Measurements from ENCODE around the gene POC1B.
A peak's percentile ranks its signal among the peaks of the same experiment; 100 is the strongest.
"Not testable (repeated sequence)": the region's sequence is repeated elsewhere in the genome, so short reads cannot be mapped to it uniquely, and the experiment has no call there.

The POC1B gene

DNA sequence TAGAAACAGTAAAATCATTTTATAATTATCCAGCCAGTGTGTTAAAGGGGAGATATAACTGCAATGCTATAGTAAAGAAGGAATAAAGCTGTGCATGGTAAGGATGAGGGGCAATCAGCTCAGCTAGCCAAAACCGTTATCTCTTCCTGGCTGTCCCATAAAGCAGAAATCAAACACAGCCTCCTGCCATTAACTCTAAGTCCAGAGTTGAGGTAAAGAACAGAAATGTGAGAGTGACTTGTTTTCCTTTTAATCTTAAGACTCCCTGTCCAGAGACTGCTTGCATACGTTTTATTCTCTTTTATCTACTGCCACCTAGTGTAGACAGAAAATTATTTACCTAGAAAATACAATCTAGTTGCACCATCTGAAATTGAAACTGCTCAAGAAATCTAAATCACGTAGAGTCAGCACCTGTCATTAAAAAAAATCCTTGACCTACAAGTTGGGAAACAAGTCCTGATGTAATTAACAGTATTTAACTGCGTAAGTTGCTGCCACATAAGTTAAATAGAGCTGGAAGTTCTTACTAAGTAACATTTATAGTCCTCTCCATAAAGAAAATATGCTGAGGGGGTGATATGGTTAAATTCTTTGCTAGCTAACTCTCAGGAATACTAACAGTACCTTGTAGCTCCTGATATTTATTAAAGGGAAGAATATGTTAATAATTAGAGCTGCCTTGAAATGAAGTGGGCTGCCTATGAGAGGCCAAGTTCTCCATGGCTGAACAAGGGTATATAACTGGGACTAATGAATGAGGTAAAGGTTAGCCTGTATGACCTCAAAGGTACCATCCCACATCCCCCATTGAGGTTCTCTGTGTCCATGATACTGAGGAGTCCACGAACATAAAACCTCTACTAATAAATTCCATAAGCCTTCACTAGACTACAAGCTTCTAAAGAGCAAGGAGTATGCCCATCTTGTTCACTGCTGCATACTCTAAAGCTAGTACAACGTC, 63.9 kb downstream of the POC1B start:
- DNase-seq, result peak; percentile 61

GRCh38 chr12:89461190-89461589, 64.7 kb downstream of the POC1B start:
- DNase-seq, result no peak

- DNase-seq, result not testable (repeated sequence)
Measured at GRCh38 chr12:89459279-89459678, 66.6 kb downstream of the POC1B start.

DNA sequence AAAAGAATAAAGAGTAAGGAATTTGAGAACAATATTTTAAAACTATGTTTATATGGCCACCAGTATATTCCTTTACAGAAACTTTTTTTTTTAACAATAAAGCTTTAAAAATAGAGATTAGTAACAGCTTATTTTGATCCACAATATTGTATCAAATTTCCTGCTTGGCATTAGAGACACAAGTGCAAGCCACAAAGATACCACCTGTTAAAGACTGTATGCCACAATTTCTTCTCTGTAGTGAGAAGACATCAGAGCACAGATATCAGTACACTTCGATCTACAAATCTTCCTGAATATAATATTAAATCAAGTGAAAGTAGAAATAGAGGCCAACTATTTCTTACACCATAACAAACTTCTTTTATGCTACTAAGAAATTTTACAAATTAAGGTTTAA, 69.3 kb downstream of the POC1B start:
- no peak for DNase-seq

DNA sequence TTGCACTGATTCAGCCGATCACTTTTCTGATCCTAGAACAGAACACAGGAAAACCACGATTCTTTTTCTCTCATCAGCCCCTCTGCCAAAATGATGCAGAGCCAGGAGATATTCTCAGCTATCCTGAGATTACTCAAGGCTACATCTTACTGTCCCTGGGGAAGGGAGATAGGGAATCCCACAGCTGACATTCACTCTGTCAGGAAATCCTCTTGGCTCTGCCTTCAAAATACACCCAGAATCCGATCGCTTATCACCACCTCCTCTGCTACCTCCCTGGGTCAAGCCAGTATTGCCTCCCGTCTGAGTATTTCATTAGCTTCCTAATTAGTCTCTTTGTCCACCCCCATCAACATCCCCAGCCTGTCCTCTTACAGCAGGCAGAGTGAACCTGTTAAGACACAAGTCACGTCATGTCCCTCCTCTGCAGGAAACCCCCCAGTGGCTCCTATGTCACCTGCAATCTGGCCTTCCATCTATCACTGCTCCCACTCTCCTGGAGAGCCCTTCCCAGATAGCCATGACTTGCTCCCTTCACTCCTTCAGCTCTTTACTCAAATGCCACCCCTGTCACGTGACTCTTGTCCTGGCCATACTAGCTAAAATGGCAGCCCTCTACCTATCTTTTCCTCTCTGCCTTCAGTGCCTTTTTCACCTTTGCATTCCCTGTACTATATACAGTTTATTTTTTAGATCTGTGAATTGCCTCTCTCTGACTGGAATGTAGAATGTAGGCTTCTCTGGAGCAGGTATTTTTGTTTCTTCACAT, 71.6 kb downstream of the POC1B start:
- no peak for DNase-seq

- peak; percentile 36 for DNase-seq
Measured at GRCh38 chr12:89453121-89453978, 72.5 kb downstream of the POC1B start.

GRCh38 chr12:89451841-89452251, 74.0 kb downstream of the POC1B start:
- peak; percentile 74 for DNase-seq

GRCh38 chr12:89450907-89451306, 74.9 kb downstream of the POC1B start:
- peak; percentile 76 for DNase-seq

- peak; percentile 66 for DNase-seq
Measured at GRCh38 chr12:89448951-89449371, 76.9 kb downstream of the POC1B start.

DNA sequence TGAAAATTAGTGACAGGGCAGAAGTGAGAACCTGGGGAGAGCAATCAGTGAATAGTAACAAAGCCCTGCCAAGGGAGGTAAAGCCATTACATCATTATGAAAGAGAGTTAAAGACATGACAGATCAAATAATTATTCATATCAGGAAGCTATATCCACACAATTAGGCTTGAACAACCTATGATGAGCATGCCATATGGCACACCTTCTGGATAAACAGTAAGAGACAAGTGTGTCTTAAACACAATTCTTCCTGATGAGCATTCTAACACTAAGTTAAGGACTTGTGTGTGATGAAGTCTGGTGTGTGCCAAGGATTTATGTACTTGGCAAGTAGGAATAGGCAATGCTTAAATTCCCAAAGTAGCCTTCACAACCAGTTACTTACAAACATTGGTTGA, 77.3 kb downstream of the POC1B start:
- DNase-seq, result no peak

- DNase-seq, result no peak
Measured at GRCh38 chr12:89439941-89440340, 85.9 kb downstream of the POC1B start.

DNA sequence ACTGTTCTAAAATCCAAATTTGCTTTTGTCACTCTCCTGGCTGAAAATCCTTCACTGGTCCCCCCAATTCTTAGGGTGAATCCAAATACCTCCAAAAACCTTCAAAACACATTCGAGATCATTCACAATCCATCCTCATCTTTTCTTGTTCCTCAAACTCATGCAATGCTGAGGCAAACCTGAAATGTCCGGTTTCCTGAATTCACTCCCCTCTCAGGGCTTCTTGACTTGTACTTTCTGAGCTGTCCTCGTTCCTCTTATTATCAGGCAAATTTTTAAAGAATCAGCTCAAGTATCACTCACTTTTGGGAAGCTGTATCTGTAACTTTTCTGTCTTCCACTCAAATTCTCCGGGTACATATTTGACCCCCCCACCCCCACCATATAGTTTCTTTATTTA, 88.6 kb downstream of the POC1B start:
- no peak for DNase-seq

DNA sequence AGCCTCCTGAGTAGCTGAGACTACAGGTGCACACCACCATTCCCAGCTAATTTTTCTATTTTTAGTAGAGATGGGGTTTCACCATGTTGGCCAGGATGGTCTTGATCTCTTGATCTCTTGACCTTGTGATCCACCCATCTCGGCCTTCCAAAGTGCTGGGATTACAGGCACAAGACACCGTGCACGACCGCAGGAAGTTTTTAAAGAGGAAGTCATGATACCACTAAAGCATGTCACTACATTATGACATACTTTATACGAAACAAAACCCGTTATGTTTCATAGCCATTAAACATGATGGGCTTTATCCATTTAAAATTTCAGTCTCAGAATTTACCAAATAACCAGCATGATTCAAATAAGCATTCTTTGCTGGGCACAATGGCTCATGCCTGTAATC, 89.8 kb downstream of the POC1B start:
- no peak for DNase-seq

- peak; percentile 33 for DNase-seq
Measured at GRCh38 chr12:89433634-89434033, 92.2 kb downstream of the POC1B start.

- DNase-seq, result no peak
Measured at GRCh38 chr12:89432396-89432795, 93.5 kb downstream of the POC1B start.

- DNase-seq, result no peak
Measured at GRCh38 chr12:89429528-89429927, 96.3 kb downstream of the POC1B start.

- no peak for DNase-seq
Measured at GRCh38 chr12:89427508-89428156, 98.2 kb downstream of the POC1B start.

DNA sequence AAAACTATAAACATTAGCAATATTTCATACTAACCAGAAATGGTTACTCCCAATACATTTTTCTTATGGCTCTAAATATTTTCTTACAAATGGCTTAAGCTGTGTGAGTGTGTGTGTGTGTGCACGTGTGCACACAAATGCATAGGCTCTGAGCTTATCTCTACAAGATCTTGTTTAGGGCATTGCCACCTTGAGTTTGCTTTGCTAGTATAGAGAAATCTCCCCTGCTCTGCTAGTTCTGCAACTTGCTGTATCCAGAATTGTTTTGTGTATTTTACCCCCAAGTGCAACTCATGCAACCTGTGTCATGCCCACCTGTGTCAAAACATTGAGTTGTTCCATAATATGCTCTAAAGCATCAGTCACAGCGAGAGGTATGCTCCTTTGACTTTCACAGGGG, 101.0 kb downstream of the POC1B start:
- no peak for DNase-seq

DNA sequence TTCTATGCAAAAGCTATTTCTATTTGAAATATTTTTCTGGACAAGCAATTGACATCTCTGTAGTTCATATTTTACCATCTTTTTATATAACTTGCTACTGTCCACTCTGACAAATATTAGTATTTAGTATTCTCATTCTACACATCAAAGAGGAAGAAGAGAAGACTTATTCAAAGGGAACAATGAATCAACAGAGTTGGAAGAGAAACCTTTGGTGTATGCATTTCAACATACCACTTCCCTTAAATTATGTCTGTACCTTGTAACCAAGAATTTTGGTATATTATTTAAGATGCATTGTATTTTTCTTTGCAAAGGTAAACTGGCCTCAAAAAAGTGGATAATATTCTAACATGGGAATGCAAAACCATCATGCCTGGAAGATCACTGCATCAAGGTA, 101.5 kb downstream of the POC1B start:
- no peak for DNase-seq

DNA sequence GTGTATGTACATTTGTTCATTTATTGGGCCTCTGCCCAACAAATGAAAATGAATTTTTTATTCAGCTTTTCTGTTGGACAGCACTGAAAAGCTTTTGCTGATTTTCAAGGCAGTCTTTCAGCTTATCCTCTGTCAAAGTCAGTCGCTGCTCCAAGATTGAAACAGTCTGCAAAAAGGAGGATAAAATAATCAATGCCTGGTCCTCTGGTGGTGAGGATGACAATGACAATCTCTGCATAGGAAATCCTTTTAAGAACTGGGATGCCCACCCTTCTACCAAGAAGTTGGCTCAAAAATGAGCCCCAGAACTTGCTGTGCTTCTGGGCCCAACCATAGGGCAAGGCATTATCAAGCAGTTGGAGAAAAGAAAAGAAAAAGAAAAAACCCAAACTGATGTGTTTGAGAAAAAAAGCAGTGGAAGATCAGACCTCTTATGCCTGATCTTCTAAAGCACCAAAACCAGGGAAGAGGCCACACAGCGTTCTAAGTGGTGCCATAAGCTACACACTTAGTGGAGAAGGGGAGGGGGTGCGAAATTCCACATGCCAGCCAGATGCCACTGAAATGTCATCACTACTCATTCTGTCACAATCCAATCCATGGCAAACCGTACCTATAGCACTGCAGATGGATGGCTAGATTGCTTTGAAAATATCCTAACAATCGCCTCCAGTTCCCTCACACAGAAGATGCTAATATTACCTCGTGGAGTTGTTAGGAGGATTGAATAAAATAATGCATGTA, 104.6 kb downstream of the POC1B start:
- DNase-seq, result no peak

- no peak for DNase-seq
Measured at GRCh38 chr12:89418228-89418910, 107.5 kb downstream of the POC1B start.

Data from fibroblast of skin of scalp (primary cell).